ENCODE measurements around the gene CUX1.
"Not testable (repeated sequence)": the region's sequence is repeated elsewhere in the genome, so short reads cannot be mapped to it uniquely, and the experiment has no call there.

GRCh38 chr7:102051736-102052135 lies 234.3 kb downstream of the CUX1 start:
- TF ChIP-seq, protein P1, sequence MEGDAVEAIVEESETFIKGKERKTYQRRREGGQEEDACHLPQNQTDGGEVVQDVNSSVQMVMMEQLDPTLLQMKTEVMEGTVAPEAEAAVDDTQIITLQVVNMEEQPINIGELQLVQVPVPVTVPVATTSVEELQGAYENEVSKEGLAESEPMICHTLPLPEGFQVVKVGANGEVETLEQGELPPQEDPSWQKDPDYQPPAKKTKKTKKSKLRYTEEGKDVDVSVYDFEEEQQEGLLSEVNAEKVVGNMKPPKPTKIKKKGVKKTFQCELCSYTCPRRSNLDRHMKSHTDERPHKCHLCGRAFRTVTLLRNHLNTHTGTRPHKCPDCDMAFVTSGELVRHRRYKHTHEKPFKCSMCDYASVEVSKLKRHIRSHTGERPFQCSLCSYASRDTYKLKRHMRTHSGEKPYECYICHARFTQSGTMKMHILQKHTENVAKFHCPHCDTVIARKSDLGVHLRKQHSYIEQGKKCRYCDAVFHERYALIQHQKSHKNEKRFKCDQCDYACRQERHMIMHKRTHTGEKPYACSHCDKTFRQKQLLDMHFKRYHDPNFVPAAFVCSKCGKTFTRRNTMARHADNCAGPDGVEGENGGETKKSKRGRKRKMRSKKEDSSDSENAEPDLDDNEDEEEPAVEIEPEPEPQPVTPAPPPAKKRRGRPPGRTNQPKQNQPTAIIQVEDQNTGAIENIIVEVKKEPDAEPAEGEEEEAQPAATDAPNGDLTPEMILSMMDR (IDR thresholded peaks at IDR 0.05; ENCODE audit: low read depth, low read length, poor library complexity, severe bottlenecking): not testable (repeated sequence)
- not testable (repeated sequence) for TF ChIP-seq EZH2phosphoT487 (IDR thresholded peaks at IDR 0.05; ENCODE audit: borderline replicate concordance, low read length)
